ENCODE results near the gene CEP112.

The CEP112 gene

GRCh38 chr17:66177048-66177447, 14.9 kb downstream of the CEP112 start:
- DNase-seq (ENCODE audit: low spot score), result no peak

GRCh38 chr17:66175892-66176291, 16.0 kb downstream of the CEP112 start:
- DNase-seq (ENCODE audit: low spot score), result no peak
- TF ChIP-seq CTCF (IDR thresholded peaks at IDR 0.05; ENCODE audit: extremely low read depth, insufficient read depth, missing control alignments), result no peak
- in situ Hi-C loops (cut with MboI; ENCODE audit: low pct_unique_long_range_greater_than_20kb, low sequenced_read_pairs, unreplicated experiment), result no loop called here

More at GRCh38 chr17:66177048-66177447, 14.9 kb downstream of the CEP112 start:
- TF ChIP-seq CTCF (IDR thresholded peaks at IDR 0.05; ENCODE audit: extremely low read depth, insufficient read depth, missing control alignments), result no peak
- in situ Hi-C loops (cut with MboI; ENCODE audit: low pct_unique_long_range_greater_than_20kb, low sequenced_read_pairs, unreplicated experiment), result no loop called here

GRCh38 chr17:66172691-66173223, 19.2 kb downstream of the CEP112 start:
- no peak for TF ChIP-seq CTCF (IDR thresholded peaks at IDR 0.05; ENCODE audit: extremely low read depth, insufficient read depth, missing control alignments)
- in situ Hi-C loops (cut with MboI; ENCODE audit: low pct_unique_long_range_greater_than_20kb, low sequenced_read_pairs, unreplicated experiment), result loop anchor here (25.0 kb wide), 1 partner anchor 885 kb away; no protein-coding TSS in a partner anchor
- no peak for DNase-seq (ENCODE audit: low spot score)

GRCh38 chr17:66172144-66172543, 19.8 kb downstream of the CEP112 start:
- no peak for TF ChIP-seq CTCF (IDR thresholded peaks at IDR 0.05; ENCODE audit: extremely low read depth, insufficient read depth, missing control alignments)
- in situ Hi-C loops (cut with MboI; ENCODE audit: low pct_unique_long_range_greater_than_20kb, low sequenced_read_pairs, unreplicated experiment), result loop anchor here (25.0 kb wide), 1 partner anchor 885 kb away; no protein-coding TSS in a partner anchor
- DNase-seq (ENCODE audit: low spot score), result no peak

- no peak for TF ChIP-seq CTCF (IDR thresholded peaks at IDR 0.05; ENCODE audit: extremely low read depth, insufficient read depth, missing control alignments)
- in situ Hi-C loops (cut with MboI; ENCODE audit: low pct_unique_long_range_greater_than_20kb, low sequenced_read_pairs, unreplicated experiment), result loop anchor here (25.0 kb wide), 1 partner anchor 884 kb away; no protein-coding TSS in a partner anchor
- no peak for DNase-seq (ENCODE audit: low spot score)
Measured at GRCh38 chr17:66171692-66172091, 20.2 kb downstream of the CEP112 start.

- in situ Hi-C loops (cut with MboI; ENCODE audit: low pct_unique_long_range_greater_than_20kb, low sequenced_read_pairs, unreplicated experiment), result loop anchor here (25.0 kb wide), 1 partner anchor 884 kb away; no protein-coding TSS in a partner anchor
- no peak for DNase-seq (ENCODE audit: low spot score)
- TF ChIP-seq CTCF (IDR thresholded peaks at IDR 0.05; ENCODE audit: extremely low read depth, insufficient read depth, missing control alignments), result no peak
Measured at GRCh38 chr17:66171172-66171571, 20.8 kb downstream of the CEP112 start.

All from GM13977 (cell line).